ENCODE results near the gene DCHS2. TPM values are rescaled to one million over a fixed set of nuclear protein-coding genes. Genes with fewer than 3 reads are reported as not detected.

DCHS2 gene
- total and polyA plus RNA-seq, 8 donors, result 0.12 to 3.5 (median 1.5) TPM

DNA sequence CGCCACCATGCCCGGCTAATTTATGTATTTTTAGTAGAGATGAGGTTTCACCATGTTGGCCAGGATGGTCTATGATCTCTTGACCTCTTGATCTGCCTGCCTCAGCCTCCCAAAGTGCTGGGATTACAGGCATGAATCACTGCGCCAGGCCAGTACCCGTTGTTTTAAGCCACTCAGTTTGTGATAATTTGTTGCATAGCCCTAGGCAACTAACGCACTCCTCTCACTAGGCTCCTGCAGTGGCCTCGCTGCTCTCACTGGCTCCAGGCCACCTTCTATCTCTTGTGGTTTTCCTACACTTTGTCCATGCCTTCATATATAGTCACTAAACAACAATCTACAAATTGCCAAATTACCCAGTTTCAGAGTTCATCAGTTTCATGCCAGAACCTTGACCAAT lies 58.1 kb downstream of the DCHS2 start:
- intact Hi-C loops (cut with DNase I), result no loop called here

DNA sequence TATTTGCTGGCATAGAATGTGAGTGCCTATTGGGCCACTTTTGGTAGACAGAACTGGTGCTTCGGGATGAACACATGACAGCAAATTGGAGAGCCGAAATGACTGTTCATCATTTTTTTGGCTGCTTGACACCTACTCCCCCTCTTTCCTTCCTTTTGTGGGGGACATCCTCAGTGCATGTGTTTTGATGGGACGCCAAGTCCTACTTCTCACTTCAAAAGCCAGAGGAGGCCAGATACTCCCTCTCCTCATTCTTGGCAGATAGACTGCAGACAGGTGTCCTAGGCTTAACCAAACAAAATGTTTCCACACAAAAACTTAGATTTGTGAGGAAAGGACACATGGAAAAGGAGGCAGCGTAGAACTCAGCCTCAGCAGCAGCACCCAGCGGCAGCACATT lies 62.4 kb downstream of the DCHS2 start:
- no peaks in the 10 kb centered on the region for H3K36me3 ChIP-seq
- H3K27ac ChIP-seq, result no peak overlapping the region
- TF ChIP-seq, protein P1, sequence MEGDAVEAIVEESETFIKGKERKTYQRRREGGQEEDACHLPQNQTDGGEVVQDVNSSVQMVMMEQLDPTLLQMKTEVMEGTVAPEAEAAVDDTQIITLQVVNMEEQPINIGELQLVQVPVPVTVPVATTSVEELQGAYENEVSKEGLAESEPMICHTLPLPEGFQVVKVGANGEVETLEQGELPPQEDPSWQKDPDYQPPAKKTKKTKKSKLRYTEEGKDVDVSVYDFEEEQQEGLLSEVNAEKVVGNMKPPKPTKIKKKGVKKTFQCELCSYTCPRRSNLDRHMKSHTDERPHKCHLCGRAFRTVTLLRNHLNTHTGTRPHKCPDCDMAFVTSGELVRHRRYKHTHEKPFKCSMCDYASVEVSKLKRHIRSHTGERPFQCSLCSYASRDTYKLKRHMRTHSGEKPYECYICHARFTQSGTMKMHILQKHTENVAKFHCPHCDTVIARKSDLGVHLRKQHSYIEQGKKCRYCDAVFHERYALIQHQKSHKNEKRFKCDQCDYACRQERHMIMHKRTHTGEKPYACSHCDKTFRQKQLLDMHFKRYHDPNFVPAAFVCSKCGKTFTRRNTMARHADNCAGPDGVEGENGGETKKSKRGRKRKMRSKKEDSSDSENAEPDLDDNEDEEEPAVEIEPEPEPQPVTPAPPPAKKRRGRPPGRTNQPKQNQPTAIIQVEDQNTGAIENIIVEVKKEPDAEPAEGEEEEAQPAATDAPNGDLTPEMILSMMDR (IDR thresholded peaks at IDR 0.05), result no peak
- intact Hi-C loops (cut with DNase I), result no loop called here
- H3K4me3 ChIP-seq, result no peak overlapping the region
- DNase-seq (no peak), ATAC-seq (no peak)
- H3K4me1 ChIP-seq, result no peaks in the 10 kb centered on the region
- H3K27me3 ChIP-seq, result no peaks in the 10 kb centered on the region
- H3K9me3 ChIP-seq, result no peaks in the 10 kb centered on the region

More for the DNA sequence above, 58.1 kb downstream of the DCHS2 start:
- Histone ChIP-seq H3K4me1 (no peaks in the 10 kb centered on the region), H3K27me3 (no peaks in the 10 kb centered on the region), H3K27ac (no peak overlapping the region), H3K36me3 (no peaks in the 10 kb centered on the region), H3K9me3 (no peaks in the 10 kb centered on the region), H3K4me3 (no peak overlapping the region)
- TF ChIP-seq, protein P1 (IDR thresholded peaks at IDR 0.05), result no peak
- no peak for ATAC-seq
- DNase-seq, result no peak

GRCh38 chr4:154427149-154427548 lies 64.5 kb downstream of the DCHS2 start:
- ATAC-seq (no peak), DNase-seq (no peak)
- Histone ChIP-seq H3K4me3 (no peak overlapping the region), H3K27me3 (no peaks in the 10 kb centered on the region), H3K27ac (no peak overlapping the region), H3K36me3 (no peaks in the 10 kb centered on the region), H3K4me1 (no peaks in the 10 kb centered on the region), H3K9me3 (no peaks in the 10 kb centered on the region)
- intact Hi-C loops (cut with DNase I), result no loop called here
- TF ChIP-seq, protein P1 (IDR thresholded peaks at IDR 0.05), result no peak

- Histone ChIP-seq H3K27me3 (no peaks in the 10 kb centered on the region), H3K9me3 (no peaks in the 10 kb centered on the region), H3K36me3 (no peaks in the 10 kb centered on the region), H3K4me1 (no peaks in the 10 kb centered on the region), H3K27ac (no peak overlapping the region), H3K4me3 (no peak overlapping the region)
- ATAC-seq (peak; percentile 67), DNase-seq (no peak)
- TF ChIP-seq, protein P1 (IDR thresholded peaks at IDR 0.05), result no peak
- intact Hi-C loops (cut with DNase I), result no loop called here
These were observed 66.1 kb downstream of the DCHS2 start for GRCh38 chr4:154425514-154425913.

- no peak overlapping the region for H3K4me3 ChIP-seq
- ATAC-seq, result peak; percentile 98
These were observed 66.7 kb downstream of the DCHS2 start for GRCh38 chr4:154424810-154425484.

More at GRCh38 chr4:154424810-154425484, 66.7 kb downstream of the DCHS2 start:
- no peak for DNase-seq
- Histone ChIP-seq H3K27me3 (no peaks in the 10 kb centered on the region), H3K27ac (no peak overlapping the region), H3K9me3 (no peaks in the 10 kb centered on the region), H3K4me1 (no peaks in the 10 kb centered on the region), H3K36me3 (no peaks in the 10 kb centered on the region)
- intact Hi-C loops (cut with DNase I), result no loop called here
- TF ChIP-seq, protein P1 (IDR thresholded peaks at IDR 0.05), result no peak

Measured in left lung (tissue), 10 donors.